Activated CD8-positive, alpha-beta memory T cell treated with anti-CD3 and anti-CD28 coated beads for 48 hours (primary cell): Measurements from ENCODE around the gene RTP5.
"Not testable (repeated sequence)": the region's sequence is repeated elsewhere in the genome, so short reads cannot be mapped to it uniquely, and the experiment has no call there.

Source experiments
- DNase-seq, 3 experiments: peaks; one replicate each; pipeline ENCODE4 v3.0.0-alpha.2; 2020; ENCODE audit warnings: low read depth in 2 of 3, low spot score in 2 of 3

RTP5 gene

DNA sequence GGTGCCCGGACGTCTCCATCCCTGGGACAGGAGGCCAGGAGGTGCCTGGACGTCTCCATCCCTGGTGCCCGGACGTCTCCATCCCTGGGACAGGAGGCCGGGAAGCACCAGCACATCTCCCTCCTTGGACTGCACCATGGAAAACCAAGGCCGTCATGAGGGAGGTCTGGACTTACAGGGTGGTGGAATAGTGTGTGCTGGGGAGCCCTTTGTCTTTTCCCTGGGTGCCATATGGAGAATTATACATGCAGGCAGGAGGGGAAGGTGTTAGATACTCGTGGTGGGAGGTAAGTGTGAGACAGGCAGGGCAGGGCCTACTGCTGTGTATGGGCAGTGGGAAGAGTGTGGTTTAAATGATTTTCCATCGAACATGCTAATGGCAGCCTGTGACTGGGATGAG lies 52.9 kb downstream of the RTP5 start:
- DNase-seq = no peak

DNA sequence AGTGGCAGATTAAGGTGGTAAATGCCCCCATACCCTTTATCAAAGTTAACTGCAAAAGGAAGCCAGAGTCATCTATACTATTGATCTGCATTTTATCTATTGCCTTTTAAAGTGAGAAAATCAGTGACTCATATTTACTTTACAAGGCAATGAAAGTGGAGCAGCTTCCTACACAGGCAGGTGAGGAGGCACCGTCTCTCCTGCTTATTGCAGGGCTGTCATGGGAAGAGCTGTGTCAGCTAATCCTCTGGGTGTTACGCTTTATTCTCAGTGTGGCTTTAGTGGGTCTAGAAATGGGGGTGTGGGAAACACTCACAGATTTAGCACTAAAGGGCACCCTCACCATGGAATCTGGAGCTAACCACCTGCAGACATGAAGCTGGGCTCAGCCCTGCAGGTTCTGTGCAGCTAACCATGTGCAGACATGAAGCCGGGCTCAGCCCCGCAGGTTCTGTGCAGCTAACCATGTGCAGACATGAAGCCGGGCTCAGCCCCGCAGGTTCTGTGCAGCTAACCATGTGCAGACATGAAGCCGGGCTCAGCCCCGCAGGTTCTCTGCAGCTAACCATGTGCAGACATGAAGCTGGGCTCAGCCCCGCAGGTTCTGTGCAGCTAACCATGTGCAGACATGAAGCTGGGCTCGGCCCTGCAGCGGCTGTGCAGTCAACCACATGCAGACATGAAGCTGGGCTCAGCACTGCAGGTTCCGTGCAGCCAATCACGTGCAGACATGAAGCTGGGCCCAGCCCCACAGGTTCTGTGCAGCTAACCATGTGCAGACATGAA lies 53.5 kb downstream of the RTP5 start:
- not testable (repeated sequence) for DNase-seq
